DMS114 treated with DMSO at 0.1 percent for 48 hours (cell line): ENCODE data around the gene KSR1.

Experiments used
- DNase-seq: peaks from one replicate; lab custom pipeline; 2025; ENCODE audit not compliant: unreplicated experiment; lab: John Stamatoyannopoulos, UW

The KSR1 gene

DNA sequence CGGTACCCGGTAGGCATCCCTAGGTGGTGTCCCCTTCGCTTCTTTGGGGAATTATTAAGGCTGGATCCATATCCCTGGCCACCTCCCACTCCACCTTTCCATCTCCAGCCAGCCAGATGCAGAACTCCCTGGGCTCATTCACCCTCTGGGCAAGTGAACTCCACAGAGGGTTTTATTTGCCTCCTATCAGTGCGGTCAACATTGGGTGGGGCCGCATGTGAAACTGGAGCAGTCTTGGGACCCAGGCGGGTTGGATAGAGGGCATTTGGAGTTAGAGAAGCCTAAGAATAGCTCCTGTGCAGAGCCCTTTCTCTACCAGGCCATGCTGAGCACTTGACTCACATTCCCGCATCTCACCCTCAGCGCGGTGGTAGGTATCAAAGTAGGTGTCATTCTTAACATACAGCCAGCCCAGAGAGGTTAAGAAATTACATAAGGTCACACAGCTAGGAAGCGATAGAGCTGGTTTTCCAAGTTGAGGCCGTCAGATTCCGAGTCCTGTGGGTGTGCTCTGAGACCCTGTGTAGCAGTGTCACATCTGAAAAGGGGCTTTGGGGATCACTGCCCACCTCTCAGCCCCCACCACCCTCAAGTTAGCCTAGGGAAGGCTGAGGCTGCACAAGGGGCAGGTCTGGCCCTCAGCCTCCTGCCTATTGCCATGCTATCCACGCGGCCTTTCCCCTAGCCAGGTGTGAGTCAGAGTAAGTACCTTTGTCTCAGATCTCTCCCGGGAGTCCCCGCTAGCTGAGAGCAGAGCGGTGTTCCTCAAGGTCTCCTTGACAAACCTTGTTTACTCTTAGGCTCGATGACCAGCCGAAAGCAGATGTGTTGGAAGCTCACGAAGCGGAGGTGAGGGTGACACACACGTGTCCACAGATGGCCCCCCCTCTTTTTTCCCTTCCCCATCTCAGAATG lies 147.9 kb downstream of the KSR1 start:
- DNase-seq = no peak

DNA sequence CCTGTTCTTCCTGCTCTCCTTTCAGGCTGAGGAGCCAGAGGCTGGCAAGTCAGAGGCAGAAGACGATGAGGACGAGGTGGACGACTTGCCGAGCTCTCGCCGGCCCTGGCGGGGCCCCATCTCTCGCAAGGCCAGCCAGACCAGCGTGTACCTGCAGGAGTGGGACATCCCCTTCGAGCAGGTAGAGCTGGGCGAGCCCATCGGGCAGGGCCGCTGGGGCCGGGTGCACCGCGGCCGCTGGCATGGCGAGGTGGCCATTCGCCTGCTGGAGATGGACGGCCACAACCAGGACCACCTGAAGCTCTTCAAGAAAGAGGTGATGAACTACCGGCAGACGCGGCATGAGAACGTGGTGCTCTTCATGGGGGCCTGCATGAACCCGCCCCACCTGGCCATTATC lies 149.2 kb downstream of the KSR1 start:
- DNase-seq = no peak

DNA sequence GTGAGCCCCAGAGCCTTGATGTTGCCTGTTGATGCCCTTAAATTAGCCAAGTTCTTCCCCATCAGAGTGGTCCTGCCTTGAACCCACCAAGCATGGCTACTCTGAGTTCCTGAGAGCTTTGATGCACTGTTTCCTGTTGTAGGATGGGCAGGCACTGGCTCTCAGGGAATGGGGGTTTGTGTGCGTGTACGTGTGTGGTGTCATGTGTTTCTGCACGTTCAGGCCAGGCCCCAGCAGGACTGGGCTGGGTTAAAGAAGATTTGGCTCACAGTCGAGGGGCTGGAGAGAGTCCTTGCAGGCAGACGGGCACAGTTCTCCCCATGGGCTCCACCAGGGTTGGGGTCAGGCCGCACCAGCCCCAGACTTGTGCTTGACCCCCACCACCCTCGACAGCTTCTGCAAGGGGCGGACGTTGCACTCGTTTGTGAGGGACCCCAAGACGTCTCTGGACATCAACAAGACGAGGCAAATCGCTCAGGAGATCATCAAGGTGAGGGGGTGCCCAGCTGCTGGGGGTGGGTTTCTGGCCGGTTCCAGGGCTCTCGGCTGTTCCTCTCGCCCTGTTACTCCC lies 151.4 kb downstream of the KSR1 start:
- no peak for DNase-seq

GRCh38 chr17:27608328-27609230 lies 152.3 kb downstream of the KSR1 start:
- DNase-seq = no peak

DNA sequence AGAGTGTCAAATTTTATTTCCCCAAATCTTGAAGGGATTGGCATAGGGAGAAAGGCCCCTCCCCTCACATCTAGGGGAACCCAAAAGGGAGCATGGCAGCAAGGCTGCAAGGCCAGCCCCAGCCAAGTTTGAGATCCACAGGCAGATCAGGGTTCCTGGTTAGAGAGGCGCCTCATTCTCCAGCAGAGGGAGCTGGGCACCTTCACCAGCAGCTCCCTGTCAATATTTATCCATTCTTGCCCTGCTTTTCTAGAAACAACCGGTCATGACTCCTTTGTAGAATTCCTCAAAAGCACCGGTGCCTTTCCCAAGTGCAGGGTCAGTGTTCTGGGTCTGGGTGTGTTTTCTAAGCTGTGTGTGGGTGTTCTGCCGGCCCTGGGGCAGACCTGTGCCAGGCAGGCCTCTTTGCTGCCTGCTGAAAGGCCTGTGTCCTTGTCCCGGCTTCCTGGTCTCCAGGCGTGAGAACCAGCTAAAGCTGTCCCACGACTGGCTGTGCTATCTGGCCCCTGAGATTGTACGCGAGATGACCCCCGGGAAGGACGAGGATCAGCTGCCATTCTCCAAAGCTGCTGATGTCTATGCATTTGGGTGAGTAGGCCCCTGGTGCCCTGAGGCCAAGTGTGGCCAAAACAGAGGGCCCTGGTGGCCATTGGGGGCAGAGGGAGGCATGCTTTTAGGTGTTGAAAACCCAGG lies 153.5 kb downstream of the KSR1 start:
- peak; percentile 24 for DNase-seq

DNA sequence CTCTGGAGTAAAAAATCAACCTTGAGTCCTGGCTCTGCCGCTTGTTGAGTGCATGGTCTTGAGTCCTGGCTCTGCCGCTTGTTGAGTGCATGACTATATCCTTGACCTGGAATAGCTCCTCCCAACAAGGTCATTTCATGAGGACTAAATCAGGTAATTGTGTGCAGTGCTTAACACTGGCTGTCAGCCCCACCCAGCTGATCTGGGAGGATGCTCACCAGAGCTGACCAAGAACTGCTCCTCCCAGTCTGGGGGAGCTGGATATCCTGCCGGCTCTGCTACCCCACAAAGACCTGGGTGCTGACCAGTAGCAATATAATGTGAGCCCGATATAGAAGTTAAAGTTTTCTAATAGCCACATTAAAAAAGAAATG lies 154.0 kb downstream of the KSR1 start:
- DNase-seq = no peak

DNA sequence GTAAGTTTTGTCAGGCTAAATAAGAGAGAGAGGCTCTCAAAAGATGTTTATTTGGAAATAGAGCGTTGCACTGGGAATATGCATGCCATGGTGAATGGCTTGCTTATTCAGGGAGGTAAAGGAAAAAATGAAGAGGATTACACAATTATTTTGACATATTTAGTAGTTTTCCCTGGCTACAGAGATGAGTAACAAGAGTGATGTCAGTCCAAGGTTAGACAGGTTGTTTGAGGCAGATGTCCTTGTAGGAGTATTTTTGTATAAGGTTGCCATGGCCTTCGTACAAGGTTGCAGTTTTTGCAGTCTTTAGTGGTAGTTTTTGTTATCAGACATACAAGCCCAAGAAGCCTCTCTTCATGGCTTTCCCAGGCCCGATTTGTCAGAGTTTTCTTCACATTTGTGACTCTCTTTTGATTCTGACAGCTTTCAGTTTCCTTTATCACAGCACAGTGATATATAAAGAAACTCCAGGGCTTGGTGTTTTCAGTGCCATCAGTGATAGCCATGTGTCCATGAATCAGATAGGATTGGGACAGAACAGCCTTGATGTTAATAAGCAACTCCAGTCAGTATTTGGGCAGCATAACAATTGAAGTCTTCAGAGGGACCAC lies 156.0 kb downstream of the KSR1 start:
- DNase-seq = no peak

DNA sequence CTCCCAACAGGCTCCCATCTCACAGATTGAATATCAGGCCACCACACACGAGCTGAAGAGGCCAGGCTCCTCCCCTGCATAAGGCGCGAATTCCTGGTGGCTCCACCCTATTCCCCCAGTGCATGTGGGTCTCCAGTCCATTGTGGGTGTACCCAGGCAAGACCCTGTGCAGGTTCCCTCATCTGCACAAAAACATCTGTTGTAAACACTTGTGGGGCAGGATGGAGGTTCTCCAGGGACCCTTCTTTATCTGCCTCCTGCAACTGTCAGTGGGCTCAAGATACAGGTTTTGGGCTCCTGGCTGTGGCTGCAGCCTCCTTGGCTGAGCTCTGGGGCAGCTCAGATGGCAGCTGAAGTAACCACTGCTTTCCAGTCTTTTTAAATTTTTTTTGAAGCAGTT lies 157.2 kb downstream of the KSR1 start:
- no peak for DNase-seq

DNA sequence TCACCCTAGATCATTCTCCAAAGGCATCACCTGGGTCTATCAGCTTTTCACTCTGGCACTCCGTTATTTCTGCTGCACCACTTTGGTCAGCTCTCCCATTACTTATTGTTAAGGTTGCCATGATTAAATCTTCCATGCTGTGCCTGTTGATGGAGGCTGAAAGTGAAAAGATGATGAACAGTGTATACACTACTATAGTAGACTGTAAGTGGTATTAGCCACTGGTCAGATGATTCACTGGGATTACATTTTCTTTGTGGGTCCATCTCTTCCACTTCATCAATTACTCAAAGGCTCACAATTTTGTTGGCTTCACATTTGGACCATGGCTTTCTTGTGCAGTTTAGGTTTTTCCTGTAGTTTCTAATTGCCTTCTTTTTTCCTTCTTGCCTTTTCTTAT lies 158.9 kb downstream of the KSR1 start:
- no peak for DNase-seq

GRCh38 chr17:27616414-27616813 lies 160.2 kb downstream of the KSR1 start:
- no peak for DNase-seq

- no peak for DNase-seq
These were observed 162.2 kb downstream of the KSR1 start for GRCh38 chr17:27618417-27618816.

DNA sequence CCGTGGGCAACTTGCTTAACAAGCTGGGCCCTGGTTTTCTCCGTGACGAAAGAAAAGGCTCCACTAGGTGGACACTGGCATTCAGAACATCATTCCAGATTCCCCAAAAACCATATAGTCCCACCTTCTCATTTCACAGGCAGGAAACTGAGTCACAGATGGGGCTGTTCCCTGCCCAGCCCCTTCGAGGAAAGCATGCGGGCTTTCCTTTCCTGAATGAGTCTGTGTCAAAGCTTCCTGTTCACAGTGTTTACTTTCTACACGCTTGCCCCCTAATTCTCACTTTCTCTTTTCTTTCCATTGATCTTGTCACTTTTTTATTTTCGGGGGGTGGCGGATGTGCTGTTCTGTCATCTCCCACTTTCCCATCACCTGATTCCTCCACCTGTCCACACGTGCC lies 164.5 kb downstream of the KSR1 start:
- DNase-seq = no peak

DNA sequence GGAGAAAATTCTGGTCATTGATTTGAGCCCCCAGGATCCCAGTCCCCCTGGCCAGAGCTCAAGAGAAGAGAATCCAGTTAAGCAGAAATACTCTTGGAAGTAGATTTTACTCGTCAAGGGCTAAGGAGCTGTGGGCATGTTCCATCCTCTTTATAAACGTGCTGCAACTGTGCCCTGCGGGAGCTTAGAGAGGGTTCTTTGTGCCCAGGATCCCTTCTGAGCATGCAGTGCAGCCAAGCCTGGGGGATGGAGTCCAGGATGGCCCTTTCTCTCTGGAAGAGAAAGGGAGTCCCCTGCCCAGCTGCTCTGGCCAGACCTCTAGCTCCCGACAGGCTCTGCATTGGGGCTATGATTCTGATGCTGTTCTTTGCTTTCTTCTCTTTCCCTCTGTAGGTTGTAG lies 165.3 kb downstream of the KSR1 start:
- DNase-seq = no peak

DNA sequence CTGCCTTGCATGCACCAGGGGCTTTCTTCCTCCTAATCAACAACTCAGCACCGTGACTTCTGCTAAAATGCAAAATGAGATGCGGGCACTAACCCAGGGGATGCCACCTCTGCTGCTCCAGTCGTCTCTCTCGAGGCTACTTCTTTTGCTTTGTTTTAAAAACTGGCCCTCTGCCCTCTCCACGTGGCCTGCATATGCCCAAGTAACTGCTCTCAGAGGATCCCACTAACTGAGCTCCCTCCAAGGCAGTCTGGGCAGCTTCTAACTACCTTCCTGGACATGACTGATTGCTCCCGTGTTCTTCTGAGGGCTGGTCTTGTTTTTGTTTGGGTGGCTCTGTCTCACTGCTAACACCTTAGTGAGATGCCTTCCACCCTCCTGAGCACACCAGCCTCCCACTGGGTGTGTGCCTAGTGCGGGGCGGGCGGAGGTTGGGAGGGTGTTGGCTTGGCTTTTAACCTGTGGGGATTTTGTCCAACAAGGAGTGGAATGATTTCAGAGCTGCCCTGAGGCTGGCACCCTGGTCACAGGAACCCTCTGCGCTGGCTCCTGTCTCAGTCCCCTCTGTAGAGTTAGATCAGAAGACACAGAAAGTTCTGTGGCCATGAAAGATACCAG lies 165.8 kb downstream of the KSR1 start:
- DNase-seq = no peak

GRCh38 chr17:27622986-27623385 lies 166.7 kb downstream of the KSR1 start:
- no peak for DNase-seq

- DNase-seq = no peak
These were observed 167.4 kb downstream of the KSR1 start for GRCh38 chr17:27623614-27624013.

DNA sequence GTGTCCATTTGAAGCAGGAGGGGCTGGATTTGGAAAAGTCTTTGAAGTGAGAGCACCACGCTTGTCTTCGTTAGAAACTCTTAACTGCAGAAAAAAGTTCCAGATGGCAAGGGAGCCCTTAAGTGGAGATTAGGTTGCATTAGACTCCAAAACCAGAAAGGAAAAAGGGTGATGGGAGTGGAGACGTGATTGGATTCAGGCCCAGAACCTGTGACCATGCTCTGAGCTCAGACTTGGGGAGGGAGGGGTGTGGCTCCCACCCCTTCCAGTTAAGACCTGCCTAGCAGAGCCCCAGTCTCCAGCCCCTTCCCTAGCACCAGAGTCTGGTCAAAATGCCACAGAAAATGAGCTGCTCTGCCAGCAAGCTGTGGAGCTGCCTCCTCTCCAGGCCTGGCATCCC lies 168.3 kb downstream of the KSR1 start:
- no peak for DNase-seq

GRCh38 chr17:27625856-27626255 lies 169.6 kb downstream of the KSR1 start:
- no peak for DNase-seq

GRCh38 chr17:27627514-27627913 lies 171.3 kb downstream of the KSR1 start:
- DNase-seq = no peak

GRCh38 chr17:27628376-27628775 lies 172.1 kb downstream of the KSR1 start:
- no peak for DNase-seq
